Activated CD4-positive, alpha-beta T cell treated with anti-CD3 and anti-CD28 coated beads, Interleukin-2, Interleukin-6, amounts not matched to agents 100 ng/mL and 50 ng/mL, durations not matched to agents 16 hours and 8 hours (primary cell): ENCODE results near the gene ZXDA.
"Not testable (repeated sequence)": the region's sequence is repeated elsewhere in the genome, so short reads cannot be mapped to it uniquely, and the experiment has no call there.

Source experiments
- DNase-seq: peaks from one replicate; pipeline ENCODE4 v3.0.0-alpha.2; 2020

Gene ZXDA

DNA sequence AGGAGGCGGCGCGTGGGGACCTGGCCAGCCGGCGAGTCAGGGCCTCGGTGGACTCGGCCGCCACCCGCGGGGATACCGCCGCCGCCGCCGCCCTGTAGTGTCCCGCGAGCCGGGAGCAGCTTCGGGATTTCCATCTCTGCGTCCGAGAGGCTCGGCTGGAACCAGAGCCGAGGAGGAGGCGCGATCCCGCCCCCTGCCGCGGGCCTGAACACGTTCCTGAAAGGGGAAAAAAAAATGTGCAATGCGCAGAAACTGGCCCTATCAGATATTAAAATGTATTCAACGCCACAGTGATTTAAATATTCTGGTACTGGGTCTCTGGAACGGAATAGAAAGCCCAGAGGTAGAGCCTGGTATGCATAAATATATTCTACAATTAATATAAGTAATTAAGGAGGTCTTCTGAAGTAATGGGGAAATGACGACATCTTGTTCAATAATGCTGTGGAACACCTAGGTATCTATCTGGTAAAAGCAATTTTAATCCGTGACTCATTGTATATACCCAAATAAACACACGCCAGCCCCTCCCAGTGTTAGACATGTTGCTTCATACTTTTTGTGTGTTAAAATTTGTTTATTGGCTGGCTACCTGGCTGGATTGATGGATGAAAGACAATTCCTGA, at the start of gene ZXDA:
Gene ZXDA (minus strand): TSS at position 172 of the 626 bp plus-strand sequence. CDS start 38 bp downstream, at position 134.
- not testable (repeated sequence) for DNase-seq

DNA sequence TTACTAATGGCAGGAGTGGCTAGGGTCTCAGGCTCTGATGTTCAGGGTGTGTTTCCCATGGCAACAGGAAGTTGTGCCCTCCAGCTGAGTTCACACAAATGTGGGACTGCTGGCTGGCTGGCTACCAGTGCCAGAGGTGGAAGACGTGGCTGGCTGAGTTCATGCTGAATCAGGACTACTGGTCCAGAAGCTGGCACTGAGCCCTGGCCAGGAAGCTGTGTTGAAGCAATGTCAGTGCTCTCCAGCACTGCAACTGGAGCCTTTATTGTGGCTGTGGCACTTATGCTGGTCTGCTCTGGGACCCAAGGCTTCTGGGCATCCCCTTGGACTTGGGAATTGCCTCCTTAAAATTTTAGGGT, 42.0 kb upstream of the ZXDA start:
- DNase-seq: no peak

DNA sequence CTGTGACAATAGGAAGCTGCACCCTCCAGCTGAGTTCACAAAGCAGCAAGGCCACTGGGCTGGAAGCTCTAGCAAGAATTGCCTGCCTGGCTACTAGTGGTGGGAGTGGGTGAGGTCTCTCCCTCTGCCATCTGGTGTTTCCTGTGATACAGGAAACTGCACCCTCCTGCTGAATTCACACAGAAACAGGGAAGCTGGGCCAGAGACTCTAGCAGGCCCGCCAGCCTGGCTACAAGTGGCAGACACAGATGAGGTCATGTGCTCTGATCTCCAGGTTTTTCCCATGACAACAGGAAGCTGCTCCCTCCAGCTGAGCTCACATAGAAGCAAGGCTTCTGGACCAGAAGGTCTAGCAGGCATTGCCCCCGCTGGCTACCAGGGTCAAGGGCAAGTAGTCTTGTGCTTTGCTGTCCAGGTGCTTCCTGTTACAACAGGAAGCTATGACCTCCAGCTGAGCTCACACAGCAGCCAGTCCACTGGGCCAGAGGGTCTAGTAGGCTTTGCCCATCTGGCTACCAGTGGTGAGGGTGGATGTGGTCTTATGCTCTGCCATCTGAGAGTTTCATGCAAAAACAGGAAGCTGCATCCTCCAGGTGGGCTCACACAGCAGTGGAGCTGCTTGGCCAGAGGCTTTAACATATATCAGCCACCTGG, 41.5 kb upstream of the ZXDA start:
- DNase-seq: no peak

DNA sequence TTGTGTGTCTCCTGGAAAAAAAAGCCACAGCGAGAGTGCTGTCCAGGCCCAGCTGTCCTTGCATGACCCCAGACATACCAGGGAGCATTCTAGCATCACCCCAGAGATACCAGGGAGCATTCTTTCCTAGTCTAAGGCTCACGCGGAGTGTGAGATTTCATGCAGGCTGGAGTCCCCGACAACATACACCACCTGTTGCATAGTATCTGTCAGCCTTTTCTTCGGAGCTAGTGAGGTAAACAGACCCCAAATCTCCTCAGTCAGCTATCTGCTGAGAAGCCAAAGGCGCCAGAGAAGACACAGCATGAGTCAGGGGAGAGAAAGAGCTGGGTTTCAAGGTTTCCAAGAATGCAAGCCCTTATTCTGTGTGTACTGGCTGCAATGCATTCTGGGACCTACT, 23.1 kb upstream of the ZXDA start:
- no peak for DNase-seq

GRCh38 chrX:57932266-57932665, 22.0 kb upstream of the ZXDA start:
- DNase-seq: no peak

DNA sequence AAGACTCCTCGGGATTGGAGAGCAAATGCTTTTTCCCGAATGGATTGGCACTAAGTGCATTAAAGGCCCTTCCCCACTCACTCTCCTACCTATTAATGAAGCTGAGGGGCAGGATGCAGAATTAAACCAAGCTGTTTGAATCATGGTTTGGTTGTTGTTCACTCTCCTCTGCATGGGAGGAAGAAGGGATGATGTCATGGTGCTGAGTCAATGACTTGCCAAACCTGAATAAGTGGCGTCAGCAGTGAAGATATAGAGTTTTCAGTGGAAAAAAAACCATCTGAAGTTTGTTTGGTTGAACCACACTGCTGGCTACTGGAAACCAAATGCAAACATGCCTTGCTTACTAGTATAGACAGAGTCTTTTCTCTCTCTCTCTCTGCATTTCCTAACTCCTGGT, 19.8 kb upstream of the ZXDA start:
- no peak for DNase-seq

DNA sequence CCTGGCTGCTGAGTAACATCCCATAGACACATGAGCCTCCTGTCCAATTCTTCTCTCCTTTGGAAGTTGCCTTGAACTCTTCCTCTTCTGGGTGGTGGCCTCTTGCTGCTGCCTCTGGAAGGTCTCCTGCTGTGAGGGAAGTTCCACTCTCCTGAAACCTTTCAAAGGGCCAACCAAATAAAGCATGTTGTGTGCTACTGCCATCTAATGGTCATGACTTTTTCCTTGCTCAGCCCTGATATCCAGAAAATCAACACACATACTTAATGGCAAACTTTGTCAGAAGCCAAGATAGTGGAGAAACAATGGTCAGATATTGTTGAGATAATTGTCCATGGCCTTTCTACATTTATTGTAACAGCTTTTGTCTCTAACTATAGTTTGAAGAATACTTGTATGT, 19.1 kb upstream of the ZXDA start:
- DNase-seq: peak; percentile 18

GRCh38 chrX:57925806-57926205, 15.5 kb upstream of the ZXDA start:
- DNase-seq: no peak

GRCh38 chrX:57918750-57919436, 8.6 kb upstream of the ZXDA start:
- DNase-seq: peak; percentile 21

DNA sequence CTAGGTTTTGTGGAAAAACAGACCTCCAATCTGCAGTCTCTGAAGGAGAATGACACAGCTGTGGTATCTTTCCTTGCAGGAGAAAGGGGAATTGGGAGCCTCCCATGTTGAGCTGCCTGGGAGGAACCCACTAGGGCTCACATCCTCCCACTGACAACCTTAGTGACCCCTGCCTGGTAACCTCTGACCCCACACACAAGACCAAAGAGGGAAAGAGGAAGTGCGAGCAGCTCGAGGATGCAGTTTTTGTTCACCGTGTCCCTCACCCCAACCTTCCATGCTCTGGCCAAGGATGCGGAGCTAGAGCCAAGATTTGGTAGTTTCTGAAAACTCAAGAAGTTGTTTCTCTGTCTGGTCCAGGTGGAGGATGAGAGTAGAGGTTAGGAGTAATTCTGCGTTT, 5.4 kb upstream of the ZXDA start:
- no peak for DNase-seq

DNA sequence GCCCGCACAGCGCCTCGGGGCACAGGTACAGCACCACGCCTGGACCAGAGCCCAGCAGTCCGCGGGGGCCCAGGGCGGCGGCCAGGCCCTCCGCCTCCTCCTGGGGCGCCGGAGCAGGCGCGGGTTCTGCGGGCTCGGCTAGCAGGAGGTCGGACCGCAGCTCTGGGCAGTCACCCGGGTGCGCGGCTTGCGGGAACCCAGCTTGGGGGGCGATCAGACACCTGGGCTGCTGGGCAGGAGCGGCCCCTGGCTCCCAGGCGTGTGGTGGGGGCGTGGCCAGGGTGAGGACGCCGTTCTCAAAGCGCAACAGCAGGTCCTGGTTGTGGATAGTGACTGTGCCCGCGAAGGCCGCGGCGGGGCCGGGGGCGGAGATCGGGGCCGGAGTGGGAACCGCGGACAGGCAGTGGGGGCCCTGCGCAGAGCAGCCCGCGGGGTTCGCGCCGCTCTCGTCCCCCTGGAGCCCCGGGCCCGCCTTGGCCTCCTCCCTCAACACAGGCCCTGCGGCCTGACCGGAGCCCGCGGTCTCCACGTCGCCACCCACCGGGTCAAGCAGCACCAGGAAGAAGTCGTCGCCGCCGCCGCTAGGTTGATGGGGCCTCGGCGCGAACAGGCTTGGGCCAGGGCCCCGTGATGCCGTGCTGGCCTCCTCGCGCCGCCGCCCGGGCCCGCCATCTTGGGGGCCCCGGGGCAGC, 517 bp downstream of the ZXDA start:
- DNase-seq: peak; percentile 17

GRCh38 chrX:57908972-57909594, 1.2 kb downstream of the ZXDA start:
- not testable (repeated sequence) for DNase-seq

DNA sequence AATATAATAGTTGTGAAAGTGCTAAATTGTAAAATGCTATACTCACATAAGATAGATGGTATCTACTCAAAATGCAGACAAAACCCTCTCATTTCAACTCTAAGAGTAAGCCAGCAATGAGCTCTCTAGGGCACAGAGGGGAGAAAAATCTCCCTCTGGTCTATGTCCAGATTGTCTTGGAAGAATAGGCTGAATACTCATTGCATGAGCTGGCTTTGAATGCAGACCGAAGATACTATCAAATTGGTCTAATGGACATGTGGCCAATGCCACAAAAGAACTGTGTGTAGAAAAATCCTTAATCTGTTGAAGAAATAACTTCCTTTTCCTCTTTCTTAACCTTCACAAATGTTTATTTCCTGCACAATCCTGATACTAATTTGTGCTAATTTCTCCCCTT, 3.5 kb downstream of the ZXDA start:
- no peak for DNase-seq

DNA sequence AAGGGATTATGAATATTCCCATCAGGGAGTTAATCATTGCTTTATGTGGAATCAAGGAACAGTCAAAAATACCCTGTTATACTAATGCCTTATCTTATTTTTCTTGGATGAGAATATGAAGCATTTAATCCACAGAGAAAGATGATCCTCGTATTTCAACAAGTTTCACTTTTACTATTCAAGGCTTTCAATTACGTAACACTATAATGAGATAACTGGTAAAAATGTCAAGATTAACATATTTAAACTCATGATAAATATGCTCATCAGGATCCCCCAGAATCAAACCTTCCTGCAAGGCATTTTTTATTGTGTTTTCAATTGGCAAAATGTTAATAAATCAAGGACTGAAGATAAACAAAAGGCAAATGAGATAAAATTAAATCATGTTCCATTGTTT, 5.1 kb downstream of the ZXDA start:
- DNase-seq: no peak

- DNase-seq: no peak
Observed at GRCh38 chrX:57904176-57904880, 5.9 kb downstream of the ZXDA start.

- DNase-seq: no peak
Observed at GRCh38 chrX:57902633-57903032, 7.6 kb downstream of the ZXDA start.

DNA sequence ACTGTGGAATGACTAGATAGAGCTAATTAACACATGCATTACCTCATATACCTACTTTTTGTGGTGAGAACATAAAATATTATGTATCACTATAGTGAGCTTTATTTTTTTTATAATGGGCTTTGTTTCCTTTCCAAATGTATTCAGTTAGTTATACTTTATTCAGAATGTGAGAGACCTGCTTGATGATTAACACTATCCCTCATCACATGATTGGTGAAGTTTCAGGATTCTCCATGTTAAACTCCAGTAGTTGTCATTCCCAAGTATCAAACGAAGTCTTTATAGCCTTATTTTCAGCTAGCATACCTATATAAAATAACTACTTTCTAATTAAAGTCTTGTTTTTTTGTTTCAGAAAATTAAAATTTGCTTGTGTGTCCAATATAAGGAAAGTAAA, 8.8 kb downstream of the ZXDA start:
- no peak for DNase-seq

GRCh38 chrX:57900975-57901374, 9.3 kb downstream of the ZXDA start:
- no peak for DNase-seq

DNA sequence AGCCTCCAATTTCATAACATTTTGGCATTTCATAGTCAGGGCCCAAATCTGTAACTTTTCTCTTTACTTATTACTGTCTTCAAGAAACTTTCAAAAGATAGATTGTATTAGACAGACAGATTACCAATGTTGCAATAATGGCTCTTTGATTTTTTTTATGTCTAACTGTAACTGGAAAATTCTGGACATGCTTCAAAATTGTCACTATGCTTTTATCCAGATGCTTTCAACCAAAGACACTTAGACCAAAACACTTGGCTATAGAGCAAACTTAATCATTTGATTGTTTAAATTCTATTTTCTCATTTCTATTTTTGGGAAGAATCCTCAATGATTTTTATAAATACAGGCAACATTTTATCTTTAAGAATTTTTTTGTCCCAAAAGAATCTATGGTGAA, 10.4 kb downstream of the ZXDA start:
- no peak for DNase-seq

GRCh38 chrX:57899064-57899463, 11.2 kb downstream of the ZXDA start:
- no peak for DNase-seq

DNA sequence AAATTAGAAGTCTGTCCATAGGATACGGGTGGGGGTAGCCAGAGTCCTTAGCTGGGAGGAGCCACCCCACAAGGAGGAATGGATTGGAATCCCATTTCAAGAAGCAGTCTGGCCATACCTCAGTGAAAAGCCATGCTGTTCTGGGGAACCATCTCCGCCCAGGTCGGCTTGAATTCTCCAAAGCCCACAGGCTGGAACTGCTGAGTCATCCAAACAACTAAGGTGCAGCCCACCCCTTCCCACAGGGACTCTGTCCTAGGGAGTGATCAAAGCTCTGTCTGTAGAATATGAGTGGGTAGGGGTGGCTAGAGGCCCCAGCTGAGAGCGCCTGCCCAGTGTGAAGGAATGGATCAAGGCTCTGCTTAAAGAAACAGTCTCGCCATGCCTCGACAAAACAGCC, 38.8 kb downstream of the ZXDA start:
- no peak for DNase-seq
